ENCODE data around the gene SHISA4. TPM values are rescaled to one million over a fixed set of nuclear protein-coding genes. Genes with fewer than 3 reads are reported as not detected.

The SHISA4 gene
- total and polyA plus RNA-seq, 2 of the 8 experiments (the other 6 are each of a cell fraction or from before 2014, with no cell fraction given), result 7.8 to 28.9 TPM

GRCh38 chr1:201937624-201938213 lies 49.0 kb downstream of the SHISA4 start (continued):
- TF ChIP-seq ATF2 (IDR thresholded peaks at IDR 0.05; ENCODE audit: low read length) (no peak), TBP (IDR thresholded peaks at IDR 0.05; ENCODE audit: low read depth, low read length) (no peak), RBBP5 (IDR thresholded peaks at IDR 0.05; ENCODE audit: borderline replicate concordance, low read depth, low read length) (no peak), RAD21 (IDR thresholded peaks at IDR 0.05 in 1 of 2, conservative IDR thresholded peaks at IDR 0.05 in 1 of 2; ENCODE audit: low read depth in 2 of 2, low read length in 2 of 2) (no peak), HDAC2 (IDR thresholded peaks at IDR 0.05; ENCODE audit: borderline replicate concordance in 1 of 2, low read depth in 2 of 2, low read length in 2 of 2) (no peak), TAF1 (IDR thresholded peaks at IDR 0.05; ENCODE audit: low read depth, low read length) (no peak), HDAC6 (IDR thresholded peaks at IDR 0.05; ENCODE audit: low read depth, low read length) (no peak)

Measured in H1 (cell line).